ENCODE results near the gene PRR27.

GRCh38 chr4:70110917-70111316 lies 43.1 kb upstream of the PRR27 start:
- TF ChIP-seq CTCF (IDR thresholded peaks at IDR 0.05) (no peak), POLR2A (IDR thresholded peaks at IDR 0.05) (no peak)

All from esophagus squamous epithelium (tissue), 4 donors.